ELR (cell line): ENCODE results near the gene NFIL3.

Source experiments
- DNase-seq: peaks from one replicate; pipeline ENCODE4 v3.0.0-alpha.2; 2015; ENCODE audit warnings: low read depth

Gene NFIL3

DNA sequence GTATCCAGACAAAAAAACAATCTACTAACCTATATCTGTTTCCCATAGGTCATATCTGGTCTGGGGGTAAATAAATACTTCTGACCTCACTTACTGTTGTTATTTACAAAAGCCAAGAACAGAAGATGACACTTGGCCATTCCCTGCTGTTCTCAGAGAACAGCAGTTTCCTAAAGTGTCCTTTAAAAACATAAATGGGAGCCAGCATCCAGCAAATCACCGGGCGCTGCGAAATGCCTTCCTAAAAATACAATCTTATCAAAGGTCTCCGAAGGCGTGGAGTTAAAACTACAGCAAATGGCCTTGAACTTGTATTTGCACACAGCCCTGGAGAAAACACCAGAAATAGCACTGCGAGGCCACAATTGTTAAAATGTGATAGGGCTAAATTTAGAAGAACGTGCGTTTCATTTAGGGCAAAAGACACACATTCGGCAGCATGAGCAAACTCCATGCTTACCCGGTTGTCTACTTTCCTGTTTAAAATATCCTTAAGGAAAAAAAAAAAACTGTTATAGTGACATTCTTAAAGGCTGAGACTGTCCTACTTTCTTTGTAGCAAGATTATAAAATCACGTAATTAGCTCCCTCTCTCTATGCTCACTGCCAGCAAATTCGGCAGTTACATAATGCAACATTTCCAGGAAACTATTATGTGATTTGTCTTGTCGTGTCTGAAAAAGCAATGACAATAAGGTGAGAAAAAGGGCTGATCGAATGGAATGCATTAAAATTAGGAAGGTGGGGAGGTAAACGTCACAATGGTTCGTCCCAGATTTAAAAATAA, 1.5 kb downstream of the NFIL3 start:
- peak; percentile 63 for DNase-seq

GRCh38 chr9:91421128-91421765, 2.4 kb downstream of the NFIL3 start:
- peak; percentile 59 for DNase-seq

GRCh38 chr9:91420501-91421127, 3.0 kb downstream of the NFIL3 start:
- DNase-seq: peak; percentile 20

DNA sequence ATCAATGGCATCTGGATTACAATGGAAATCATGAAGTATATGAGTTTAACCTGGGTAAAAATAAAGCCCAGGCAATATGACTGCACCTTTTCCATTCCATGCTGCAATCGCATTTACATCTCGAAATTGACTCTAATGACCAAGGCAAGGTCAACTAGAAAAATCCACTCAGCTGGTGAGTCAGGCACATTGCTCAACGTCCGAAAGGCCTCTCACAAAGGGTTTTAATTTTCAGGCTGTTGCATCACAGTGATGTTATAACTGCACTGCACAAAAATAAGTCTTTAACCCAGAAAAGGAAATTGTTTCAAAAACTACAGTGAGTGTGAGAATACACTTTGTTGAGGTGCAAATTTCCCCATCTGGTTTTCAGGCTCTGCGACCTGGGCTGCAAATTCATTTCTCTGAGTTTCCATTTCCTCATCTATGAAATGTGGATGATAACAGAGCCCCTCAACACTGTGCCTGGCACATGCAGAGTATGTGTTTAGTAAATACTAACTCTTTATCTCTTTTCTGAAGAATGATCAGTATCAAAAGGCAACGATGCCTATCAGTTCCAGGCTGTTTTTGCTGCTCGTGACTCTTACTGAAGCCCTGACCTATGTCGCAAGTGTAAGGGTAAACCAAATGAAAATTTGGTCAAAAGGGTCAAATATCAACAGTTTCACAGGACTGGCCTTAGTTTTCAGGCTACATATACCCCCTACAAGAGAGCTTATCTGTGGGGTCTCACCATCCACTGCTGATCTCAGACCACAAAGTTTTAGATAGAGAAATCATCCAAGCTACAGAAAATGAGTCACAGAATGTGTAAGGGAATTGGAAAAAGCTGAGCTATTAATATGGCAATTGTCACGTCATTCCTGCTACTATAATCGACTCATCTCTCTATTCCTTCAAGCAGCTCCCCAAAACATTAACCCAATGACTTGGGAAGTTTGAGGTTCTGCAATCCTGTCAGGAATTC, 4.1 kb downstream of the NFIL3 start:
- DNase-seq: peak; percentile 96

GRCh38 chr9:91418215-91418610, 5.4 kb downstream of the NFIL3 start:
- no peak for DNase-seq

DNA sequence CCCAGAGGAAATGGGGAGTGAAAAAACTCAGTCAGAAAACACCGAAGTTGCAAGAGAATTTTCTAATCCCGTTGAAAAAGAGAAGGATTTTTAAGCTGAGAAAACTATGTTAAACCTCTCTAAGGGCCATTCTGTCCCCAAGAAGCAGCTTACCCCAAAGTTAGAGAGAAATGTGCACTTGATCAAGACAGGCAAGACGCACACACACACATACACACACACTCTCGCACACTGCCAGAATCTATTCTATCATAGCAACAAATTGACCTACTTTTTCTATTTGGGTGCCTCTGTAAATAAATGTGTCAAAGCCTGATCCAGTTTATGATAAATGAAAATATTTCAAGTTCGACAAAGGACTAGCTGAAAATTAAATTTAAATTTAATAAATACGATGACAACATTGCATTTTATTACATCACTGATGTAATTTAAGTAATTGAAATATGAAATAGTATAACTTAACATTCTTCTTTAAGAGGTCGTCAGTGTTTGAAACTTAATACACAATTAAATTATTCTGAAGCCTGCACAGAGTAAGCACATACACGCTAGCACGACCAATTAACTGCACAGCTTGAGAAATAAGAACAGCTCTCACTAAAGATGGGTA, 5.9 kb downstream of the NFIL3 start:
- no peak for DNase-seq

DNA sequence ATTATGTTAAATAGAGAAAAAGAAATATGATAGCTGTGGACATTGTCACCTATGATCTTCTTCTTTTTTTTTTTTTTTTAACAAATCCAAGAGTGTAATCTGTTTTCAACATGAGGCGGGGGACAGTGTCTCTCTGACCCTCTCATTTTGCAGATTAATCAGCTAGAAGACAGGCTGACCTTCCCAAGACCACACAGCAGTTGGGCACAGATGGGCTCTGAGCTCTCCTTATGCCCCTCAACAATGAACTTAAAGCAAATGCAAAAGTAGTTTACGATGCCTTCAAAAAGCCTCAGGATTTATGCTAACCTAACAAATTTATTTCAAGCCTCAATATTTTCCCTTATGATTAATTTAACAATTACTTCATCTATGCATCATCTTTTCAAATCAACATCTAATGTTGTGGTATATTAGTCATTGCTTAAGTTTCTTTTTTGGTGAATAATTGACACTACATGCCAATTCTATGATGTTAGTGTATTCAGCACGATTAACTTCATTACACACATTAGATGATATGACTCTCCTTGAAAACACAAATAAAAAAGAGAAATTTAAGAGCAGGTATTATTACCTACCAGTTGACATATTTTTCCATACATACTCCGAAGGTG, 7.4 kb downstream of the NFIL3 start:
- DNase-seq: peak; percentile 81

- DNase-seq: no peak
These were observed 8.3 kb downstream of the NFIL3 start for GRCh38 chr9:91415290-91415689.

DNA sequence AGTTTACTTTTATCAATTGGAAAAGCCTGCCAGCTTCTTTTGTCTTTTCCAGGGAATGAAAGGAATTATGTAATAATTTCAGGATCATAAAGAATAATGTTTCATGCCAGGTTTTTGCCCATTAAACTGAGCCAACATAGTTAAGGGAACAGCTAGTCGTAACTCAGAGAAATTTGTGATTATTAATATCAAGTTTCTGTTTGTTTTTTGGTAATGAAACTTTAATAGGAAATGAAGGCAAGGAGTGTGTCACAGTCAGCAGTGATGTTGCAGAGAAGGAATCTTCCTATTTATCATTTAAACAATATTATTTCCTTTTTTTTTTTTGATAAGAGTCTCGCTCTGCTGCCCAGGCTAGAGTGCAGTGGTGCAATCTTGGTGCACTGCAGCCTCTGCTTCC, 10.7 kb downstream of the NFIL3 start:
- DNase-seq: no peak

DNA sequence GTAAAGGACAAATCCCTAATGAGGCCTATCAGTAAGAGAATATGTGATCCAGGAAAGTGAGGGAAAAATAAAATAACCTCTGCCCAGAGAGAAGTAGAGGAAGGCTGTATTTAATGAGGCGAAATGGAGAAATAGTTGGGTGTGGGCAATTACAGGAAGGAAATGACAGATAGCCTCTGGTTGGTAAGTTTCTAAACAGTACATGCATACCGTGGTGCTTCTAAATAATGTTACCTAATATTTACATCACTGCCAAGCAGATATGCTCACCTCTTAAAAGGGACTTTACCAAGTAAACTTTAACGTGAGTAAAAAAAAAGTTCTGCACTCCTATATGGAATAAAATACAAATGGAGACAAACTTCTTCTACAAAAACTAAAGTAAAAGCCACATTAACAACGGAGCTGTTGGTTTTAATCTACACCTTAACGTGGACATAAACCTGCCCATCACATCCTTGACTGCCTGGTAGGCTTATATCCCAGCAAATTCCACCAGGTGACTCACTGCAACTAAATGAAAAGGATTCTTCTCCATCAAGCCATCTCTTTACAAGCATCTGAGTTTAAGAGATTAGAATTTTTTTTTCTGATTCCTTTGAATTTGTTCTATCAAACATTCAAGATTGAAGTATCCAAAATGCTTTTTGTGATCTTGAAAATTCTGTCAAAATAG, 12.4 kb downstream of the NFIL3 start:
- peak; percentile 63 for DNase-seq

DNA sequence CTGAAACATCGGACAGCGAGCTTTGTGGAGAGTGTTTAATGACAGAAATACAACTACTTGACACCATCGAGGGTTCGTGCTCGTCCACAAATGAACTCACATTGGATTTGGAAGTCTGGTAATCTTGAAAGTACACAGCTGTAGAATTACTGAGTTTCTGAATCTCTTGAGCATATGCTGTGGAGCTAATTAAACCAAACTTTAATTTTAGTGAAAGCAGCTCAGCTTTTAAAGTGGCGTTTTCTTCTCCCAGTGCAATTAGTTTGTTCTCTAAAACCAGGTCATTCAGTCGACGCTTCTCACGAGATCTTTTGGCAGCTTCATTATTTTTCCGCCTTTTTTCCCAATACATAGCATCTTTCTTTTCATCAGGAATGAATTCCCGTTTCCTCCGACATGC, 13.5 kb downstream of the NFIL3 start:
- no peak for DNase-seq

- peak; percentile 60 for DNase-seq
These were observed 15.2 kb downstream of the NFIL3 start for GRCh38 chr9:91408475-91408874.

DNA sequence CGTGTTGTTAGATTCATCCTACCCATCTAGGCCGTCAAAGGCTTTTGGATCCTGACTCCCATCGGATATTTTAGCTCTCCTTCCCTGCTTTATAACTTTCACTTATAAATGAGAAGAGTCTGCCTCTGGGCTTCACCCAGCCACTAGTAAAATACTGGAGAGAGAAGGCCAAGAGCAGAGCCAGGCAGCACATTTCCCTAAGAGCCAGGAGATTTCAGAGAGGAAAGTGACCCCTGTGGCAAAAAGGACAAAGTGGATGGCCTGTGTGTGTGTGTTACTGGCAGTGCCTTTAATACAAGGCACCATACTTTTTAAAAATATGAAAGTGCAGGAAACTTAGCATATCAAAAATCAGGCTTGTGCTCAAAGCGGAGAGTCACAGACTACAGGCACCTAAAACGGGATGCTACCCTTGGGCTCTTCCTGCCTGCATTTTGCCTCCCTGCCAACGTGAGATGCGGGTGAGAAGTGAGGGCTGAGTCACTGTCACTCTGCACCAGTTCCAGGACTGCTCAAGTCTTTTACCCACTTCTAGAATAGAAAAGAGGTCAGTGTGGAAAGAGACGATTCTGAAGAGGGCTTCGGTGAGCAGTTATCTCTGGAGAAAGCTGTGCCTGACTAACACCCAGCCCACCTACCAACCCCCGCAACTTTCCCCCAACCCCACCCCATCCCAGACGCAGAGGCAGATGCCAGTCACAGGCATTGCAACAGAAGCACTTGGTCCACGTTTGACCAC, 15.9 kb downstream of the NFIL3 start:
- peak; percentile 42 for DNase-seq

DNA sequence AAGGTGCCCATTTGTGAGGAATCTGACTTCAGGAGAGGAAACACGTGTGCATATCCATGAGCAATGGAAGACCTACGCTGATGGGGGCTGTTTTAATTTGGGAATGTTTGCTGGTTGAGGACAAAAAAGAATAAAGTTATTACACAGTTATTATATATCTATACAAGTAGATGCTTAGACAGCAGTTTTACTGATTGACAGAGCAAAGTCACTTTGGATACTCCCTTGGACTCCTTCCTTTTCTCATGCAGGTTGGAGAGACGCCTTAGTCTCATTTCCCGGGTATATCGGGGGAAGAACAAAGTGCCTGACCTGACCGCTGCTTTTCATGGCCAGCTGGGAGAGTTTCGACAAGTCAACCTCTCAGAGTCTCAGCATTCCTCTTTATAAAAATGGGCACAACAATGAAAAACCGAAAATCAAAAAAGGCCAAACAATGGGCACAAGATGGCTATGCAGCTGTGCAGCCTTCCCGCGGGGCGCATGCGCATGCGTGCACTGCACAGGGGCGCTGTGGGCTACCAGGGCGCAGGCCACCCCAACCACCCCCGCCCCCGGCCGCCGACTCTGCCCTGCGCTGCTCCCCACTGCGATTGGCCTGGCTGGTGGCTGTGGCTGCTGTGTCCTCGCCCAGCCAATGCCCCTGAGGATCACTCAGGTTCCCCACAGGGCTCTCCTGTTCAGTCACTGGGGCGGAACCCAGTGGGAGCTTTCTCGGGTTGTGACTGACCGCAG, 18.1 kb downstream of the NFIL3 start:
- no peak for DNase-seq

- no peak for DNase-seq
These were observed 19.7 kb downstream of the NFIL3 start for GRCh38 chr9:91403665-91404543.

DNA sequence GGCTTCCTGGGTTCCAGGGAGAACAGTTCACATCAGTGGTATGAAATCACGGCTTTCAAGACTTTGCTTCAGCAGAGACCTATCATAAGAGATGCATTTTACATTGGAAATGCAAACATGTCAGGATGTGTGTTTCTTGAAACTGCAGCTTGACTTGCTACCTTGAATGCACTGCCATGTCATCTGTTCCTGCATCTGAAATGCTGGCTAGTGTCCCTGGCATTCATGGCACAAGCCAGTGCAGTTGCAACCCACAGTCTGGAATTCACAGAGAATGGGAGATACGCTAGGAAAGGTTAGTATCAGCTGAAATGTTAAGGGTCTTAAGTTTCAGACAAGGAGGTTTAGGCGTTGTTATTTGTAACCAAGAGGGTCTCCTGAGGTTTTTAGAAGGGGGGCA, 24.7 kb downstream of the NFIL3 start:
- DNase-seq: no peak

- peak; percentile 92 for DNase-seq
These were observed 27.8 kb downstream of the NFIL3 start for GRCh38 chr9:91395553-91396471.
